Heart left ventricle (tissue), 13 donors: ENCODE results near the gene SERPINB10.

ENCODE experiments used
- POLR2A ChIP-seq, 2 donors: fragments of 450-650 bp; IDR thresholded peaks; one replicate each; pipeline ENCODE4 v1.6.1; 2017; ENCODE audit warnings: antibody characterized with exemption in 2 of 2, mild to moderate bottlenecking in 2 of 2, moderate library complexity in 2 of 2
- TF ChIP-seq, protein P1 (sequence below), 12 donors: fragments of 200-600 bp; sonication (generic) in 4 of 12; IDR thresholded peaks; one replicate each; pipeline versions ENCODE4 v1.5.0 to v1.8.0; 2018 to 2022; ENCODE audit warnings: antibody characterized with exemption in 12 of 12, mild to moderate bottlenecking in 5 of 12
- donor health status: ischemic (EF 13 %, LVEDD 7.1; RV severe dilation, severe dysfunction).
- donor health status: DM: no; HTN: yes; CAD: no.
- donor health status: DM: no; HTN: no; CAD: no.
- donor health status: ischemic (EF 25% LVEDD 6.9; RV normal size, moderate dysfunction).
- donor health status: ischemic (EF 25% LVEDD 5.7; RV mildly dilated, moderate dysfunction).
- donor health status: ischemic (EF 35%, LVEDD 5.7; RV mildly dilated, moderate dysfunction).
- donor health status: nonischemic (EF 11% LVEDD 7.7; RV severe dilation, severe dysfunction).
- donor health status: DM: yes; HTN: yes; CAD: no.
- donor health status: PGD.
- donor health status: ischemic (EF 29% LVEDD 5.4; RV normal size, mild dysfunction).
- donor health status: nonischemic (EF 23%, LVEDD 6.1; RV moderate dilation, normal function).

DNA sequence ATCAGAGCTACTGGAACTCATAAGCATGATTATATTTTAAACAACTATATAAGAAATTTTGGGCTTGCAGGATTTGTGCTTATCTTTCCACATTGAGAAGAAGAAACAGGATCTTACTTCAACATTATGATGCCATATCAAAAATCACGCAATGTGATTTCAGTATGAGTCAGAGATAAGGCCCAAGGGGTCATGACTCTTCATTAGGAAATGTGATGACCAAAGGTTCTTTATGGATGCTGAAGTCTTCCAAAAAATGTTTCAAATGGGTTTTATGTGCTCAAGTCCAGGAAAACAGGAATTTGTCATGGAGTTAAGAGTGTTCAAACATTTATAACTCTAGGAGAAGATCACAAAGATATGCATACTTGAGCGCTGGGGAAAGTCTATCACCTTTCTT lies 28.0 kb upstream of the SERPINB10 start:
- no peak for TF ChIP-seq POLR2A (IDR thresholded peaks at IDR 0.05)
- TF ChIP-seq, protein P1, sequence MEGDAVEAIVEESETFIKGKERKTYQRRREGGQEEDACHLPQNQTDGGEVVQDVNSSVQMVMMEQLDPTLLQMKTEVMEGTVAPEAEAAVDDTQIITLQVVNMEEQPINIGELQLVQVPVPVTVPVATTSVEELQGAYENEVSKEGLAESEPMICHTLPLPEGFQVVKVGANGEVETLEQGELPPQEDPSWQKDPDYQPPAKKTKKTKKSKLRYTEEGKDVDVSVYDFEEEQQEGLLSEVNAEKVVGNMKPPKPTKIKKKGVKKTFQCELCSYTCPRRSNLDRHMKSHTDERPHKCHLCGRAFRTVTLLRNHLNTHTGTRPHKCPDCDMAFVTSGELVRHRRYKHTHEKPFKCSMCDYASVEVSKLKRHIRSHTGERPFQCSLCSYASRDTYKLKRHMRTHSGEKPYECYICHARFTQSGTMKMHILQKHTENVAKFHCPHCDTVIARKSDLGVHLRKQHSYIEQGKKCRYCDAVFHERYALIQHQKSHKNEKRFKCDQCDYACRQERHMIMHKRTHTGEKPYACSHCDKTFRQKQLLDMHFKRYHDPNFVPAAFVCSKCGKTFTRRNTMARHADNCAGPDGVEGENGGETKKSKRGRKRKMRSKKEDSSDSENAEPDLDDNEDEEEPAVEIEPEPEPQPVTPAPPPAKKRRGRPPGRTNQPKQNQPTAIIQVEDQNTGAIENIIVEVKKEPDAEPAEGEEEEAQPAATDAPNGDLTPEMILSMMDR (IDR thresholded peaks at IDR 0.05): no peak
